Loucy (cell line): ENCODE data around the gene CDHR2.

Experiments
- H2AFZ ChIP-seq: fragments of 200-600 bp; sonication (generic); 2 replicates; pipeline ENCODE4 v1.6.0; 2016; ENCODE audit warnings: antibody characterized with exemption, mild to moderate bottlenecking, low read length, moderate library complexity
- H3F3A ChIP-seq: fragments of 200-600 bp; 2 replicates; pipeline ENCODE4 v1.6.0; 2016; ENCODE audit warnings: antibody characterized with exemption, low read depth, mild to moderate bottlenecking
- H3K27me3 ChIP-seq: fragments of 200-600 bp; sonication (generic); 2 replicates; pipeline ENCODE4 v1.6.1; 2014; ENCODE audit warnings: low read length, mild to moderate bottlenecking; ENCODE audit not compliant: insufficient read depth, poor library complexity, severe bottlenecking
- H3K36me3 ChIP-seq: fragments of 200-600 bp; sonication (generic); 2 replicates; pipeline ENCODE4 v1.6.1; 2016; ENCODE audit warnings: low read length; ENCODE audit not compliant: insufficient read depth
- H3K4me1 ChIP-seq: fragments of 200-600 bp; sonication (generic); 2 replicates; pipeline ENCODE4 v1.5.1; 2014; ENCODE audit warnings: low read length, mild to moderate bottlenecking; ENCODE audit not compliant: insufficient read depth, poor library complexity, severe bottlenecking
- H3K4me2 ChIP-seq: fragments of 200-600 bp; sonication (generic); 2 replicates; pipeline ENCODE4 v1.6.0; 2014; ENCODE audit warnings: antibody characterized with exemption, low read length, low read depth, mild to moderate bottlenecking; ENCODE audit not compliant: poor library complexity, severe bottlenecking
- H3K4me3 ChIP-seq: fragments of 200-600 bp; sonication (generic); 2 replicates; pipeline ENCODE4 v1.5.1; 2014; ENCODE audit warnings: low read length, mild to moderate bottlenecking, mixed read lengths; ENCODE audit not compliant: poor library complexity, severe bottlenecking
- H3K79me2 ChIP-seq: fragments of 200-600 bp; sonication (generic); 2 replicates; pipeline ENCODE4 v1.6.1; 2014; ENCODE audit warnings: low read length; ENCODE audit not compliant: insufficient read depth
- H3K9ac ChIP-seq: fragments of 200-600 bp; sonication (generic); 2 replicates; pipeline ENCODE4 v1.6.0; 2014; ENCODE audit warnings: mild to moderate bottlenecking, low read depth, low read length, moderate library complexity; ENCODE audit not compliant: poor library complexity, severe bottlenecking
- H3K9me2 ChIP-seq: fragments of 200-600 bp; sonication (generic); replicated peaks from 2 replicates; pipeline ENCODE4 v1.6.1; 2016; ENCODE audit warnings: low read depth, low read length, mixed read lengths
- H3K9me3 ChIP-seq: fragments of 200-600 bp; sonication (generic); 2 replicates; pipeline ENCODE4 v1.6.1; 2014; ENCODE audit warnings: mild to moderate bottlenecking, antibody characterized with exemption, low read length, low read depth; ENCODE audit not compliant: insufficient read depth
- H4K20me1 ChIP-seq: fragments of 200-600 bp; sonication (generic); 2 replicates; pipeline ENCODE4 v1.6.0; 2014; ENCODE audit warnings: antibody characterized with exemption, low read length, mild to moderate bottlenecking; ENCODE audit not compliant: insufficient read depth, poor library complexity, severe bottlenecking
- EZH2phosphoT487 ChIP-seq: fragments of 200-600 bp; IDR thresholded peaks from 2 replicates; pipeline ENCODE4 v1.6.1; 2018; ENCODE audit warnings: antibody characterized with exemption, mild to moderate bottlenecking, moderate library complexity, borderline replicate concordance
- TF ChIP-seq, protein P1 (sequence below): fragments of 200-600 bp; sonication (generic); conservative IDR thresholded peaks from 2 replicates; pipeline ENCODE4 v1.5.1; 2014; ENCODE audit warnings: mild to moderate bottlenecking, antibody characterized with exemption, low read length

CDHR2 gene, protein sequence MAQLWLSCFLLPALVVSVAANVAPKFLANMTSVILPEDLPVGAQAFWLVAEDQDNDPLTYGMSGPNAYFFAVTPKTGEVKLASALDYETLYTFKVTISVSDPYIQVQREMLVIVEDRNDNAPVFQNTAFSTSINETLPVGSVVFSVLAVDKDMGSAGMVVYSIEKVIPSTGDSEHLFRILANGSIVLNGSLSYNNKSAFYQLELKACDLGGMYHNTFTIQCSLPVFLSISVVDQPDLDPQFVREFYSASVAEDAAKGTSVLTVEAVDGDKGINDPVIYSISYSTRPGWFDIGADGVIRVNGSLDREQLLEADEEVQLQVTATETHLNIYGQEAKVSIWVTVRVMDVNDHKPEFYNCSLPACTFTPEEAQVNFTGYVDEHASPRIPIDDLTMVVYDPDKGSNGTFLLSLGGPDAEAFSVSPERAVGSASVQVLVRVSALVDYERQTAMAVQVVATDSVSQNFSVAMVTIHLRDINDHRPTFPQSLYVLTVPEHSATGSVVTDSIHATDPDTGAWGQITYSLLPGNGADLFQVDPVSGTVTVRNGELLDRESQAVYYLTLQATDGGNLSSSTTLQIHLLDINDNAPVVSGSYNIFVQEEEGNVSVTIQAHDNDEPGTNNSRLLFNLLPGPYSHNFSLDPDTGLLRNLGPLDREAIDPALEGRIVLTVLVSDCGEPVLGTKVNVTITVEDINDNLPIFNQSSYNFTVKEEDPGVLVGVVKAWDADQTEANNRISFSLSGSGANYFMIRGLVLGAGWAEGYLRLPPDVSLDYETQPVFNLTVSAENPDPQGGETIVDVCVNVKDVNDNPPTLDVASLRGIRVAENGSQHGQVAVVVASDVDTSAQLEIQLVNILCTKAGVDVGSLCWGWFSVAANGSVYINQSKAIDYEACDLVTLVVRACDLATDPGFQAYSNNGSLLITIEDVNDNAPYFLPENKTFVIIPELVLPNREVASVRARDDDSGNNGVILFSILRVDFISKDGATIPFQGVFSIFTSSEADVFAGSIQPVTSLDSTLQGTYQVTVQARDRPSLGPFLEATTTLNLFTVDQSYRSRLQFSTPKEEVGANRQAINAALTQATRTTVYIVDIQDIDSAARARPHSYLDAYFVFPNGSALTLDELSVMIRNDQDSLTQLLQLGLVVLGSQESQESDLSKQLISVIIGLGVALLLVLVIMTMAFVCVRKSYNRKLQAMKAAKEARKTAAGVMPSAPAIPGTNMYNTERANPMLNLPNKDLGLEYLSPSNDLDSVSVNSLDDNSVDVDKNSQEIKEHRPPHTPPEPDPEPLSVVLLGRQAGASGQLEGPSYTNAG (N-terminal part only)

DNA sequence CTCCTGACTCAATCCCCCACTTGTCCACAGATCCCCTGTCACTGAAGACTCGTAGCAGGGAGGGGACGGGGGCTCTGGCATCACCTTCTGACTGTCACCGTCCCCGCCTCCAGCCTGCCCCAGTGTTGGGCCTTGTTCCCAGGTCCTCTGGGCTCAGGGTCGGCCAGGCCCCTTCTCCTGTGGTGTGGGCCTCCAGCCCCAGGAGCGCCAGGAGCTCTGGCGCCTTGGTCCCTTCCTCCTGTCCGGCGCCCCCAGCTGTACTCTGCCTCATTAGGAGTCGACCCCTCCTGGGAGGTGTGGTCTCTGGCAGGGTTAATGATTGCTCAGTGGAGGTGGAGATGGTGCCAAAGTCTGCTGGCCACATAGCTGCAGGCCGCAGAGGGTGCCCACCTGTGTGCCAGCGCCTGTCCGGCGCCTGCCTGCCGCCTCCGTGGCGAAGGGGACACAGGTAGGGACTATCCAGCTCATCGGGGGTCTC lies at the start of gene CDHR2:
Gene CDHR2, plus strand, starts transcription at position 376 of the 478 bp plus-strand sequence. CDS start 16,011 bp downstream, outside the sequence.
- H3K79me2 ChIP-seq, result peaks cover 14% of the 10 kb centered on the region; the same call in 1 of the 2 replicates
- no peaks in the 10 kb centered on the region for H3K36me3 ChIP-seq
- no peaks in the 10 kb centered on the region for H3K4me1 ChIP-seq
- H3F3A ChIP-seq, result no peaks in the 10 kb centered on the region
- no peaks in the 10 kb centered on the region for H4K20me1 ChIP-seq
- no peaks in the 10 kb centered on the region for H3K9me2 ChIP-seq
- no peak for TF ChIP-seq EZH2phosphoT487
- TF ChIP-seq, protein P1, sequence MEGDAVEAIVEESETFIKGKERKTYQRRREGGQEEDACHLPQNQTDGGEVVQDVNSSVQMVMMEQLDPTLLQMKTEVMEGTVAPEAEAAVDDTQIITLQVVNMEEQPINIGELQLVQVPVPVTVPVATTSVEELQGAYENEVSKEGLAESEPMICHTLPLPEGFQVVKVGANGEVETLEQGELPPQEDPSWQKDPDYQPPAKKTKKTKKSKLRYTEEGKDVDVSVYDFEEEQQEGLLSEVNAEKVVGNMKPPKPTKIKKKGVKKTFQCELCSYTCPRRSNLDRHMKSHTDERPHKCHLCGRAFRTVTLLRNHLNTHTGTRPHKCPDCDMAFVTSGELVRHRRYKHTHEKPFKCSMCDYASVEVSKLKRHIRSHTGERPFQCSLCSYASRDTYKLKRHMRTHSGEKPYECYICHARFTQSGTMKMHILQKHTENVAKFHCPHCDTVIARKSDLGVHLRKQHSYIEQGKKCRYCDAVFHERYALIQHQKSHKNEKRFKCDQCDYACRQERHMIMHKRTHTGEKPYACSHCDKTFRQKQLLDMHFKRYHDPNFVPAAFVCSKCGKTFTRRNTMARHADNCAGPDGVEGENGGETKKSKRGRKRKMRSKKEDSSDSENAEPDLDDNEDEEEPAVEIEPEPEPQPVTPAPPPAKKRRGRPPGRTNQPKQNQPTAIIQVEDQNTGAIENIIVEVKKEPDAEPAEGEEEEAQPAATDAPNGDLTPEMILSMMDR, result no peak
- no peaks in the 10 kb centered on the region for H3K9me3 ChIP-seq
- no peak within 1 kb of the TSS for H3K4me2 ChIP-seq
- no peak within 1 kb of the TSS for H3K9ac ChIP-seq
- H3K27me3 ChIP-seq, result no peaks in the 10 kb centered on the region
- no peak within 1 kb of the TSS for H2AFZ ChIP-seq
- H3K4me3 ChIP-seq, result no peak within 1 kb of the TSS

DNA sequence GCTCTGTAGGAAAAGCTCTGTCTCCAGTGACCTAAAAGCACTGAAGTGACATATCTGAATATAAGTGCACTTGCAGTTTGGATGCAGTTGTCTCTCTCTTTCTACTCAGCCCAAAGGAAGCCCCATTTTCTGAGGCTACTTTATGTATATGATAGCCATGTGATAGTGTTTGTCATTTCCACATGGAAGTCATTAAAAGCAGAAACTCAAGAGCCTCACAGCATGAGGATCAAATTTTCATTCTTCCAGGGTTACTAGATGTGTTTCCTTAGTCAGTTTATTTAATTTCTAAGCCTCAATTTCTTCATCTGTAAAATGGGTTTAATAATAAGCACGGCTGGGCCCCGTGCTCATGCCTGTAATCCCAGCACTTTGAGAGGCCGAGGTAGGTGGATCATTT lies 48.6 kb upstream of the CDHR2 start:
- Histone ChIP-seq H3F3A (no peaks in the 10 kb centered on the region), H3K9me2 (no peaks in the 10 kb centered on the region), H4K20me1 (no peaks in the 10 kb centered on the region), H3K27me3 (no peaks in the 10 kb centered on the region), H3K9ac (no peak overlapping the region), H3K4me3 (no peak overlapping the region), H3K4me2 (no peak overlapping the region), H3K79me2 (no peaks in the 10 kb centered on the region), H3K9me3 (no peaks in the 10 kb centered on the region), H3K4me1 (no peaks in the 10 kb centered on the region), H3K36me3 (peaks cover 48% of the 10 kb centered on the region; the same call in 1 of the 2 replicates), H2AFZ (no peak overlapping the region)
- TF ChIP-seq, protein P1, result no peak
- no peak for TF ChIP-seq EZH2phosphoT487

DNA sequence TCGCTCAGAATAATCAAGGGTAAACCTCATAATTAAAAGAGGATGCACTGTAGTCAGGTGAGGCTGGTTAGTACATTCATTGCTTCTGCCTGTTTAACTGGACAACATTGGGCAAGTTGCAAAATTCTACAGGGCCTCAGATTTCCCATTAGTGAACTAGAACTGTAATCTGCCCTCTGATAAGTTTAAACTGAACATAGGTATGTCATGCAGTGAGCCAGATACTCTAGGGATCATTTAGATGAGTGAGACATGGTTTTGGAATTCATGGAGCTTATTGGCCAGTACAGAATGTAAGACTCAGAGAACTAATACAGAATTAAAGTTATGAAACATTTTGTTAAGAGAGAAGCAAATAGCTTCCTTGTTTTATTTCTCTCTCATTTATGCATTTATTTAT lies 47.8 kb upstream of the CDHR2 start:
- TF ChIP-seq, protein P1, result no peak
- H3K36me3 ChIP-seq, result peaks cover 43% of the 10 kb centered on the region; the same call in 1 of the 2 replicates

More for the DNA sequence above, 47.8 kb upstream of the CDHR2 start:
- H3K4me1 ChIP-seq, result no peaks in the 10 kb centered on the region
- no peaks in the 10 kb centered on the region for H3F3A ChIP-seq
- no peak overlapping the region for H2AFZ ChIP-seq
- no peak overlapping the region for H3K9ac ChIP-seq
- H3K79me2 ChIP-seq, result no peaks in the 10 kb centered on the region
- no peaks in the 10 kb centered on the region for H3K9me2 ChIP-seq
- no peaks in the 10 kb centered on the region for H3K27me3 ChIP-seq
- H4K20me1 ChIP-seq, result no peaks in the 10 kb centered on the region
- no peak overlapping the region for H3K4me2 ChIP-seq
- H3K9me3 ChIP-seq, result no peaks in the 10 kb centered on the region
- no peak overlapping the region for H3K4me3 ChIP-seq
